Stimulated activated CD8-positive, alpha-beta memory T cell treated with anti-CD3 and anti-CD28 coated beads, Interleukin-15, amount 100 ng/mL, for 48 hours (primary cell): Measurements from ENCODE around the gene GAREM2.

Experiments used
- DNase-seq, 2 donors: peaks; one replicate each; pipeline ENCODE4 v3.0.0-alpha.2; 2020; ENCODE audit warnings: low read depth in 2 of 2

Gene GAREM2

DNA sequence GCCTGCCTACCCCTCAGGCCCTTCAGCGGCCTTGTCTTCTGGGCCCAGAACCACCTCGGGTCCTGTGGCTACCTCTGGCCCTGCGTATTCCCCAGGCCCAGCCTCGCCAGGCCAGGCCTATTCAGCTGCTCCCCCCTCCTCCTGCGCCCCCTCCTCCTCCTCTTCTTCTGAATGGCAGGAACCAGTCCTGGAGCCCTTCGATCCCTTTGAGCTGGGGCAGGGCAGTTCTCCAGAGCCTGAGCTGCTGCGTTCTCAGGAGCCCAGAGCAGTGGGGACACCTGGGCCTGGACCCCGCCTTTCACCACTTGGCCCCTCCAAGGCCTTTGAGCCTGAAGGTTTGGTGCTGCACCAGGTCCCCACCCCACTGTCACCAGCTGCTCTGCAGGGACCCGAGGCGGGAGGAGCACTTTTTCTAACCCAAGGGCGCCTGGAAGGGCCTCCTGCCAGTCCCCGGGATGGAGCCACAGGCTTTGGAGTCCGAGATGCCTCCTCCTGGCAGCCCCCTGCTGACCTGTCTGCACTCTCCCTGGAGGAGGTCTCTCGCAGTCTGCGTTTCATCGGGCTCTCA is 14.7 kb downstream of the GAREM2 start:
- DNase-seq: no peak

DNA sequence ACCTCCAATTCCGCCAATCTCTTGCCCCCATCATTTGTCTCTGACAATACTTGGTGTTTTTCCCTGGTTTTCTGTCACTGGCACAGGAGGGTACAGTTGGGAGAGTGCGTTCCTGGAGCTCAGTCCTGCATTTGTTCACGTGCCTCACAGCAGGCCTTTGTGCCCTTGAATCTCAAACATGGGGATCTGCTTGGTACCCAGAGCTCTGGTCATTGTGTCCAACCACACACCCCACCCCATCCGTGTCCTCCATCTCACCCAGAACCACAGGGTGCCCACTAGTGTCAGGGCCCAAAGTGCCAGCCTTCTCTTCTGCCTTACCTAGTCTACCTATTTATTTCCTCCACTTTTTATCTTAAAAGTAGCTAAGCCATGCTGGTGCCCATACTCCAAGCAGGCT is 16.2 kb downstream of the GAREM2 start:
- no peak for DNase-seq

DNA sequence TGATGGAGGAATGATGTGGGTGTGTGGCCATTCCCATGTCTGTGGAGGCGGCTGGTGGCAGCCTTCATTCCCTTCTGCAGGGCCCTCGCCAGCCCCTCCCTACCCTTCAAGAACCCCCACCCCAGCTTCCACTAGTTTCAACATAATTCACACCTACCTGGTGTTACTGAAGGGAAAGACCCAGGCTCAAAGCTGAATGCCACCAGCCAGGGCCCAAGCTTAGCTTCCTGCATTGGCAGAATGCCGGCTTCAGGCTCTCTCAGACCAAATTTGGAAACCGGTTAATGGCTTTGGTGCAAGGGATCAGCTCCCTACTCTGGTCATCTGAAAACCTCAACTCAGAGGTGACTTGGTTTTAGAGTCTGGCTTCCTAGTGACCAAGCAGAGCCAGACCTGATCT is 16.9 kb downstream of the GAREM2 start:
- no peak for DNase-seq

DNA sequence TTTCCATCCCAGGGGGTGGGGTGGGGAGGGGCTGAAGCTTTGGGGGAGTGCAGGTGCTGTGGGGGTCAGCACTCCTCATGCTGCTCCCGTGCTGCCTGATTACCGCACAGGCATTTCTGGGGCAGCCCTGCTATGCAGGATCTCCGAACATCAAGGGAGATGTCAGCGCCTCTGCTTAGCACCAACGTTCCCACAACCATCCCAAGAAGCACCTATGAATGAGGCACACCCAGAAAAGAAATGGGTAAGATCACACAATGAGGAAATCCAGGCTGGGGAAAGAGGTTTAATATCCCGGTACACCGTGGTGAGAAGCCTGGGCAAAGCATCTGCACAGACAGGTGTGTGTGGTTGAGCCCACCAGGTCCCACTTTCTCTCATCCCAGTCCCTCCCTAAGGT is 17.5 kb downstream of the GAREM2 start:
- DNase-seq: no peak

DNA sequence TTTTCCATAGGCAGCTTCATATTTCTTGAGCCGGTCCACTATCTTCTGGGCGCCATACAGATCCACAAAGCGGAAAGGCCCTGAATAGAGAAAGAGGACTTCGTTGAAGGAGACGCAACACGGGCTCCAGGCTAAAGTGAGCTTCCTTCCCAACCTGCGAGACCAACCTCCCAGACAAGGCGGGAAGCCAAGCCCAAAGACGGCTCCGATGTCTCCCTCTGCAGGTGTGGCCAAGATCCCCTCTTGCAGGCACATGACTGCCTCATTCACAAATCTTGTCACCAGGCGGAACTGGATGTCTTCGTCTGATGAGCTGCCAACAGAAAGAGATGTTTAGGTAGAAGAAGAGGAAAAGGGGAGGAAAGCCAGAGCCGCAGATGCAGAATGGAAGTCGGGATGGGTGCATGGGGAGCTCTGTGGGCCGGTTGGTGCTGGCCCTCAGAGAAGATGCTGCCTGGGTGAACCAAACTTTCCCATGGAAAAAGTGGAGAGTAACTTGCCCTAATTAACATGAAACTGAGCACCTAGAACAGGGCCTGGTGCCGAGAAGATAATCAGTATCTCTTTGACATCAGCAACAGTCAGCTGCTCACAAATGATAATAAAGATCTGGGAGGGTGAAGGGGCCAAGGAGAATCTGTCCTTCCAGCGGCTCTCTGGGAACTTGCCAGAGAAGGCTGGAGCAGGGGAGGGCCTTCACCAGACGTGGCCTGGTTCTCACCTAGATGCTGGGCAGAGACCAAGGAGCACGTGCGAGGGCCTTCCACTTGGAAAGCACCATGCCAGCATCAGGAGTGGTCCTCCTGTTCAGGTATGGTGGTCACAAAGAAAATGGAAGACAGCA is 18.6 kb downstream of the GAREM2 start:
- no peak for DNase-seq

DNA sequence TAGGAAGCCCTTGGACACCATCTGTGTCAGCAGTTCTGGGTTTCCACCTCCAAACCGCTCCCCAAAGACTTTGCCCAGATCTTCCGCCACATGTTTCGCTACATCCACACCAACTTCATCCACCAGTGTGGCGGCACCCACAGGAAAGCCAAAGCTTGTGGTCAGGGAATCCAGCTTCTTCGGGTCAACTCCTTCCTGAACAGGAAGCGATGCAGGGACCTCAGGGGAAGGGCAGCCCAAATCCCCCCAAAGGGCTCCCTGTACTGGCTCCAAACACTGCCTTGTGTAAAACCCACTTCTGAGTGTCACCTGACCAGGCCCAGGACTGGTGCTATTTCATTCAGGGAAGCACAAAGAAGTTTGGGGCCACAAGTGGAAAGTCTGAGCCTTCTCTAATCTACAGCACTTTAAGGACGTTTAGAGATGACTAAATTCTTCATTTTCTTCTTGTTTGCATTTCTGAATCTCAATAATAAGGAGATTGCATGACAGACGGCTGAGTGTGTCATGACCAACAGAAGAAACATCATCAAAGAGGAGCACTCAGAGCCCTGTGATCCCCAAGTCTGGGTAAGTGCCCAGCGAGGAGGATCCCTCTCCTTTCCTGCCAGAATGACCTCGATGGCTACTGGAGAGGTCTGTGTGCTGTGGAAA is 20.8 kb downstream of the GAREM2 start:
- no peak for DNase-seq

DNA sequence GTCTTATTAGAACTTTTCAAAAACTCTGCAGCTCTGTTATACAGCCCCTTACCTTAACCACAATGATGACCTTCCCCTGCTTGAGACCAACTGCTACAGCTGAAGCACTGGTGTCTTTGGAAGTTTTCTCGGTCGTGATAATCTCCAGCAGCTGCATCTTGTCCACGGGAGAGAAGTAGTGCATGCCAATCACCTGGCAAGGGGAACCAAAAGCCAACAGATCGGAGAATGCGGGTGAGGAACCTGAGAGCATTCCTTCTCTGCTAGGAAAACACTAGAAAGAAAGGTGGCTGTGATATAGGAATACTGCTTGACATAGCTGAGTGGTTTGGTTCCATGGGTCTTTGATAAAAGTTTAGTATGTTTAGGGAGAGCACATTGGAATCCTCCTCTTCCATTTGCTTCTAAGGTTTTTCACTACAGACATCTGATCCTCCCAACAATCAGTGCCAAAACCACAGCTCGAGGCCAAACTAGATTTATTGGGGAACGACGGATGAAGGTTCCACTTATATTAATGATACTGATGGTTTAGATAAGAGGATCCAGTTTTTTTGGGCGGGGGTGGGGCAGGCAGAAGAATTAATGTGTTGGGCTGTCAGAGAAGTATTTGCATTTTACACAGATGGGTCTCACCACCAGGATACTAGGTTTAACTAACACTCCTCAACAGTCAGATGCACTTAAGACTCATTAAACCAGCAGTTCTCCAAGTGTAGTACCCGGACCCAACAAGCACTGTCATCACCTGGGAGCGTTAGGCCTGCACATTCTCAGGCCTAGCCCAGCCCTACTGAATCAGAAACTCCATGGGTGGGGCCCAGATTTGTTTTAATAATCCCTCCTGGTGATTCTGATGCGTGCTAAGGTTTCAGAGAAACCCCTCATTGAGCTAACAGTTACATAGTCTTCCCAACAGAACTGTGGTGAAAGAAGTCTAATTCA is 22.4 kb downstream of the GAREM2 start:
- DNase-seq: no peak

DNA sequence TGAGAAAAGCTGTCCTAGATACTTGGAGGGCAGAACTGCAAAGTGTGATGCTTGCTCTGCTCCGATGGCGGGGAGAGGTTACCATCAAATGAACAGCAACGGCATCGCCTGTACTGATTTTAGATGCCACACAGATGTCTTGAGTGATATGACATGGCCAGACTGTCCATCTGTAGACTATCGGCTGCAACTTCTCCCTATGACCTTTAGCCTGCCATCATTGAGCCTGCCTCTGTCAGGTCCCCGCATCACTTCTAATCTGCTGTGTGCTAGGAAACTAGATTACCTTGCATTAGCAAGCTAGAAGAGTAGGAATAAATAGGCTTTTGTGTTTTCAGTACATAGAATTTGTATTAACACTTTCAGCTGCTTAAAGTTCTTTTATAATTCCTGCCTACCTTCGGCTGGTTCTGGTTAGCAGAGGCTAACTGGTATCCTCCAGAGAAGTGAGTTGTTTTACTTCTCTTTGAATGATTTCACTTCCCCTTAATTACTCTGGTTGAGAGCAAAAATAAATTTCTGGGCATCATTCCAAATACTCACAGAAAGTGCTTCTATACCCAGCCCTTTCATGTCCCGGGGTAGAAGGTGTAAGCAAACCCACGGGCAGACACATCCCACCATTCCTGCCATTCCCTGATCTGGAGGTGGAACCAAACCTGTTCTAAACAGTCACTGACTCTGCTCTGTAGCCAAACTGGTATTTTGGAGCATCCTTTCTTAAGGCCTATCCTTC is 24.0 kb downstream of the GAREM2 start:
- DNase-seq: no peak

DNA sequence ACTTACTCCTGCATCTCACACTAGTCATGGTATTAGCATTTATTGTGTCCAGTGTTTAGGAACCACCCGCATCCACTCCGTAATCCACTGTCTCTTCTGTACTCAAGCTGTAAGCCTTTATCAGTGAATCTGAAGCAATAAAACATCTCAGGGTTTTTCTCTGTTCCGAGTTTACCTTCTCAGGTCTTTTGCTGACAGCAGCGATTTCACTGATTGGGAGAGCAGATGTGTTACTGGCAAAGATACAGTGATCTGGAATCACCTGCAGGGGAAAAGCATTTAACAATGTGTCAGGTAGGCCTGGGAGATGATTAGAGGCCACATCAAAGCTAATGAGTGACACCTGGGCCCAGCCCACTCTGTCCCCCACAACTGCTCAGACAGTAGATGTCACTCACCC is 24.6 kb downstream of the GAREM2 start:
- DNase-seq: no peak

DNA sequence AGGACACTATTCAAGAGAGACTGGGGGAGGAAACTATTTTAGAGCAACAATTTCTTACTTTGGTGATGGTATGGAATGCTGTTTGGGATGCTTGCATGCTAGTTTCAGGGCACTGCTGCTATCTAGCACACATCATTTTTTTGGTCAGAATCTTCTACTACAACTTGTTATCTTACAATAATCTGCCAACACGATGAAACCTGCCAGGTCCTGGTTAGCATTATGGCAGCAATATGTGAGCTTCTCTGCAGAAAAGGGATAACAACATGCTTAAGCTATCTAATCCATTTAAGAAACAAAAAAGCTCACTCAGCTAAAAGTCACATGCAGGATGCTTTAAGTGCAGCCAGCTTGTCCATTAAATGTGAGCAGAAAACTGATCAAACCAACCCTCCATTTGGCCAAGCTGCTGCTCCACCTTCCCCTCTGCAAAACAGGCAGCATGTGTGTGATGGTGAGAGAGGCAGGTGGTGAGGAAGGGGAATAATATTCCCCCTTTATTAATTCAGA is 30.1 kb downstream of the GAREM2 start:
- DNase-seq: no peak

DNA sequence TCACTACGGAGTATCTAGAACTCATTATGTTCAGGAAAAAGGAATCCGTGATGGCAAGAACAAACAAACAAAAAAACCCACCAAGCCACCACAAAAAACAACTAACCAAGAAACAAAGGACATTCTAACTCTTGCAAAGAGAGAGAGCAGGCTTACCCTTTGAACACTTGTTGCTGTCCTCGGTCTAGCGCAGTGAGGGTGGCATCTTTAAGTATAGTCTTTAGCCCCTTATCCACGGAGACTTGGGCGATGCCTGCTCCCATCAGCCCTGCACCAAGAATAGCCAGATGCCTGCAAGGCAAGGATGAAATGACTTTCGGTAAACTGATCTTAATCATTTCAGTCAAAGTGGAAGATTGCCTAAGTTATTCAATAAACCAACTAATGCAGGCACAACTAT is 31.0 kb downstream of the GAREM2 start:
- DNase-seq: no peak

DNA sequence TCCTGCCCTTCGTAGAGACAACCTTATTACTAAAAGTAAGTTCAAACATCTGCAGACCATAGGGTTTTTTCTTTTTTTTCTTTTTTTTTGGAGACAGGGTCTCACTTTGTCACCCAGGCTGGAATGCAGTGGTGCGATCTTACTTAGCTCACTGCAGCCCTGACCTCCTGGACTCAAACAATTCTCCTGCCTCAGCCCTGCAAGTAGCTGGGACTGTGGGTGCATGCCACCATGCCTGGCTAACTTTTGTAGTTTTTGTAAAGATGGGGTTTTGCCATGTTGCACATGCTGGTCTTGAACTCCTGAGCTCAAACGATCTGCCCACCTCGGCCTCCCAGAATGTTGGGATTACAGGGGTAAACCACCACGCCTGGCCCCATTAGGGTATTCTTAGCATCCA is 39.1 kb downstream of the GAREM2 start:
- no peak for DNase-seq

DNA sequence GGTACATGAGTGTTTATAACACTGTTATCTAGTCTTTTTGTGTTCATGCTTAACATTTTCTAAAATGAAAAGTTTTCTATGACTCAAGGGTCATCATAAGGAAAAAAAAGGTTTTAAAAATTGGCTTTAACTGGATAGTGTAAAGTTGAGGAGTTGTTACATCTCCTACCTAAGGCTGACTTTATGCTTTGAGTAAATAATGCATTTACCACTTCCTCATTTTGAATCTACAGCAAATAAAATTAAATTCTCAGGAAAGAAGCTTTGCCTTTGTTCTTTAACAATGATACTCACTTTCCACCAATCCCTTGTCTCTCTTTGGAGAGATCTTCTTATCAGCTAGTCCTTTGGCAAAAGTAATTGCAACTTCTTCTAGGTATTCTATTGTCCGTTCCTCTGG is 41.9 kb downstream of the GAREM2 start:
- DNase-seq: no peak

DNA sequence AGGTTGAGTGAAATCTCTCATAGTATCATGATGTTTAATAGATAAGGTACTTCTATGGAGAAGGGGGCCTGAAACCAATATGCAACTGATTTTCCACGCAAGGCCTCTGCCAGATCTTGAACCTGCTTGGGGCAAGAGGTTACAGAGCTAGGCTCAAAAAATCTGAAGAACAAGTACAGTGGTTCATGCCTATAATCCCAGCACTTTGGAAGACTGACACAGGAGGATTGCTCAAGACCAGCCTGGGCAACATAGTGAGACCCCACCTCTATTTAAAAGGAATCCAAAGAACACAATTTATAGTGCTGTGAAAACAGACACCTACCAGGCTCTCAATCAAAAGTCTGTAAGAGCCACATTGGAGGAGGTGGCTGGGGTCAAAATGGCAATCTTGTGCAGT is 42.9 kb downstream of the GAREM2 start:
- DNase-seq: no peak

DNA sequence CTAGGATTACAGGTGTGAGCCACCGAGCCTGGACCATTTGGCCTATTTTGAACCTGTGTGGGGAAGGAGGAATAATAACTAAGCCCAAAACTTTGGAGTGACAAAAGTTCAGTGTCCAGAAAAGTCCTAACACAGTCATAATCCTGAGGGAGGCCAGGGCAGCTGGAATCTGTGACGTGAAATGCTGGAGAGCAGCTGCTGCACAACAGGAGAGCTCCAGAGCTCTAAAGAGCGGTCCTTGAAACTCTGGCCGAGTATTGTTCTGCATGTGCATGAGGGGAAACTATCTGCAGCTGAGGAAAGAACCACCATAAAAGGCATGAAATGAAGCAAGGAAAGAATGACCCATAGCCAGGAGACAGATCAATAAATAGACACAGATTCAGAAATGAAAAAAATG is 43.7 kb downstream of the GAREM2 start:
- DNase-seq: no peak

DNA sequence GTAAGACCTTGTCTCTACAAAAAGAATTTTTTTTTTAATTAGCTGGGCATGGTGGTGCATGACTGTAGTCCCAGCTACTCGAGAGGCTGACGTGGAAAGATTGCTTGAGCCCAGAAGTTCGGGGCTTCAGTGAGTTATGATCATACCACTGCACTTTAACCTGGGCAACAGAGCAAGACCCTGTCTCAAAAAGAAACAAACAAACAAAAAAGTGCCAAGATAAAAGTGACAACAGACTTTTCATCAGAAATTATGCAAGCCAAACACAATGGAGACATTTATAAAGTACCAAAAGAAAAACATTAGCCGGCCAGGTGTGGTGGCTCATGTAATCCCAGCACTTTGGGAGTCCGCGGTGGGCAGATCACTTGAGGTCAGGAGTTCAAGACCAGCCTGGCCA is 44.8 kb downstream of the GAREM2 start:
- no peak for DNase-seq

DNA sequence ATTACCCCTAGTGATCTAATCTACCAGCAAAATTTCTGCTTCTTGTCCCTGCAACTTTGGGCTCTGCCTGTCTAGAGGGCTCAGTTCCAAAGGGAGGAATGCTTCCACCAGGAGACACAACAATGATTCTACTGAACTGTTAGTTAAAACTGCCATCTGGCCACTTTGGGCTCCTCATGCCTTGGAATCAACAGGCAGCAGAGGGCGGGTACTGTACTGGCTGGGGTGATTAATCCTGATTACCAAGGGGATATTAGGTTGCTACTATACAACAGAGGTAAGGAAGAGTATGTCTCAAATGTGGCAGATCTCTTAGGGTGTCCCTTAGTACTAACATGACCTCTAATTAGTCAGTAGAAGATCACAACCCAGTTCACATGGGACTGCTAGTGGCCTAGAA is 50.1 kb downstream of the GAREM2 start:
- DNase-seq: no peak

DNA sequence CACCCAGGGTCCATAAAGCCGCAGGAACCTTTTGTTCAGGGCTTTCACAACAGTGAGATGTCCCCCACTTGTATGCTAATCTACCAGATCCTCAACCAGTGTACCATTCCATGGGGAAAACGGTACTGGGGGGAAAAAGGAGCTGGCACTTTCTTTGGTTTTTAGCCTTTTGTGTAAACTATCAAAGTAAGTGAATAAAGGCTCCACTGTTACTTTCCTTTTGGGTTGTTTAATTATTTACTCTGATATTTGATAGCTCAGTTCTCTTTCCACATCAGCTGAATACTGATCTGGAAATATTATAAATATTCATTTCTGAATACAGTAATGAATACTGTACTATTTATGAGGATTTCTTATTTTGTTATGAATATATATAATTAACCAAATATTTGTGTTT is 51.2 kb downstream of the GAREM2 start:
- no peak for DNase-seq

DNA sequence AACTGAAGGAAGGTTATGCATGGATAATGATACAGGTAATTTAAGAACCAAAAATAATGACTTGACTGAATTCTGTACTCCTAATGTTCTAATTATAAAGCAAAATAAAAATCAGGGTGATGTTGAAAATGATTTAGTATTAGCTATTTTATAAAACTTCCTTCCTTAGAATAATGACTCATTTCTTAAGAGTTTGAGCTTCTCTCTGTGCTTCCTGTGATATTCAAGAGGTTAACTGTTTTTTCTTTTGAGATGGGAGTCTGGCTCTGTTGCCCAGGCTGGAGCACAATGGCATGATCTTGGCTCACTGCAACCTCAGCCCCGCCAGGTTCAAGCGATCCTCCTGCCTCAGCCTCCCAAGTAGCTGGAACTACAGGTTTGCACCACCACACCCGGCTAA is 56.7 kb downstream of the GAREM2 start:
- no peak for DNase-seq

DNA sequence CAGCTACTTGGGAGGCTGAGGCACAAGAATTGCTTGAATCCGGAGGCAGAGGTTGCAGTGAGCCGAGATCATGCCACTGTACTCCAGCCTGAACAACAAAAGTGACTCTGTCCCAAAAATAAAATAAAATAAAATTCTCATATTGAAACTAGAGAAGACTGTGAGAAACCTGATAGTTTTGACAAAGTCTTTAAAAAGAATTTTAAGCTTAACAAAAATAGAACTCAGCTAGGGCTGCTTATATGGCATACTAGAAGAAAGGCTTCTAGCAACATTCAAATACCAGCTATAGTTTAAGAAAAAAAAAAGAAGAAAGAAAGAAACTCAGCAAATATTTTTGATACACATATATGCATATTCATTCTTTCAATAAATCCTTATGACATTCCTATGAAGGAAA is 57.9 kb downstream of the GAREM2 start:
- DNase-seq: no peak

DNA sequence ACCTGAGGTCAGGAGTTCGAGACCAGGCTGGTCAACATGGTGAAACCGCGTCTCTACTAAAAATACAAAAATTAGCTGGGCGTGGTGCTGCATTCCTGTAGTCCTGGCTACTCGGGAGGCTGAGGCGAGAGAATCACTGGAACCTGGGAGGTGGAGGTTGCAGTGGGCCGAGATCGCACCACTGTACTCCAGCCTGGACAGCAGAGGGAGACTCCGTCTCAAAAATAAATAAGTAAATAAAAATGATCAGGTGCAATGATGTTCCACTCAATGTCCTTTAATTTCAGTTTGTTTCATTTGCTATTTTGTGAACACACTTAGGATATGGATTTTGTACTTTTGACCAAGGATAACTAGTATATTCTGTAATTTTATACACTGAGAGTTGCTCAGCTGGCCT is 62.2 kb downstream of the GAREM2 start:
- DNase-seq: no peak
